HepG2 (cell line): ENCODE data around the gene CARS1. TPM values are rescaled to one million over a fixed set of nuclear protein-coding genes. Genes with fewer than 3 reads are reported as not detected.

ENCODE experiments used
- ATF1 ChIP-seq: IDR thresholded peaks from 2 replicates; pipeline ENCODE4 v1.6.1; 2016; ENCODE audit warnings: mild to moderate bottlenecking, control low read depth
- ATF5 ChIP-seq: sonication (generic); formaldehyde crosslinking; IDR thresholded peaks from 2 replicates; pipeline ENCODE4 v1.4.0; 2020; ENCODE audit warnings: mild to moderate bottlenecking, low read depth, missing genetic modification reagents
- BORCS8-MEF2B ChIP-seq: sonication (generic); formaldehyde crosslinking; IDR thresholded peaks from 2 replicates; pipeline ENCODE4 v1.8.0; 2022; ENCODE audit warnings: mild to moderate bottlenecking, missing genetic modification reagents
- CREB1 ChIP-seq, 2 experiments: fragments of 450-650 bp in 1 of 2; IDR thresholded peaks; 2 replicates each; pipeline ENCODE4 v1.6.1; 2016 to 2017; ENCODE audit warnings: control low read depth in 1 of 2, mild to moderate bottlenecking in 1 of 2, missing compliant biosample characterization in 1 of 2, missing genetic modification characterization in 1 of 2
- GLMP ChIP-seq: sonication (generic); formaldehyde crosslinking; IDR thresholded peaks from 2 replicates; pipeline ENCODE4 v1.9.0; 2021; ENCODE audit warnings: missing genetic modification reagents, mild to moderate bottlenecking, borderline replicate concordance
- HNRNPL ChIP-seq: fragments of 200-400 bp; formaldehyde crosslinking; IDR thresholded peaks from 2 replicates; pipeline ENCODE4 v1.6.1; 2017; ENCODE audit warnings: mild to moderate bottlenecking, low read depth, low read length
- HOXD1 ChIP-seq: sonication (generic); formaldehyde crosslinking; IDR thresholded peaks from 2 replicates; pipeline ENCODE4 v1.5.0; 2020; ENCODE audit warnings: missing genetic modification reagents
- IRX3 ChIP-seq: sonication (generic); formaldehyde crosslinking; IDR thresholded peaks from 2 replicates; pipeline ENCODE4 v1.8.1; 2023; ENCODE audit warnings: mild to moderate bottlenecking, low read depth, missing genetic modification reagents, borderline replicate concordance
- MEF2D ChIP-seq: sonication (generic); formaldehyde crosslinking; IDR thresholded peaks from 2 replicates; pipeline ENCODE4 v1.5.1; 2020; ENCODE audit warnings: mild to moderate bottlenecking, missing genetic modification reagents
- NFRKB ChIP-seq: fragments of 450-650 bp; IDR thresholded peaks from 2 replicates; pipeline ENCODE4 v1.6.1; 2017
- RBM39 ChIP-seq: fragments of 200-400 bp; formaldehyde crosslinking; IDR thresholded peaks from one replicate; pipeline ENCODE4 v1.6.1; 2018; ENCODE audit warnings: antibody characterized with exemption, mild to moderate bottlenecking, low read depth, low read length; ENCODE audit not compliant: poor library complexity, severe bottlenecking
- SYNCRIP ChIP-seq: fragments of 200-400 bp; formaldehyde crosslinking; IDR thresholded peaks from 2 replicates; pipeline ENCODE4 v1.6.1; 2018; ENCODE audit warnings: mild to moderate bottlenecking, low read depth, low read length; ENCODE audit not compliant: insufficient read depth
- TFDP2 ChIP-seq: sonication (generic); formaldehyde crosslinking; IDR thresholded peaks from 2 replicates; pipeline ENCODE4 v1.4.0; 2020; ENCODE audit warnings: missing genetic modification reagents
- TP53 ChIP-seq: sonication (generic); formaldehyde crosslinking; conservative IDR thresholded peaks from 2 replicates; pipeline ENCODE4 v1.4.0; 2020; ENCODE audit warnings: missing genetic modification reagents
- ZBTB42 ChIP-seq: sonication (generic); formaldehyde crosslinking; IDR thresholded peaks from 2 replicates; pipeline ENCODE4 v1.5.0; 2020; ENCODE audit warnings: mild to moderate bottlenecking, missing genetic modification reagents
- ZBTB8A ChIP-seq: sonication (generic); formaldehyde crosslinking; IDR thresholded peaks from 2 replicates; pipeline ENCODE4 v1.4.0; 2020; ENCODE audit warnings: mild to moderate bottlenecking, low read depth, missing genetic modification reagents, borderline replicate concordance
- ZFP37 ChIP-seq: sonication (generic); formaldehyde crosslinking; IDR thresholded peaks from 2 replicates; pipeline ENCODE4 v1.4.0; 2020; ENCODE audit warnings: missing genetic modification reagents, borderline replicate concordance
- ZFP90 ChIP-seq: sonication (generic); formaldehyde crosslinking; IDR thresholded peaks from 2 replicates; pipeline ENCODE4 v1.8.0; 2022; ENCODE audit warnings: missing genetic modification reagents, mild to moderate bottlenecking, inconsistent platforms, borderline replicate concordance
- ZNF296 ChIP-seq: sonication (generic); formaldehyde crosslinking; conservative IDR thresholded peaks from 2 replicates; pipeline ENCODE4 v1.5.0; 2020; ENCODE audit warnings: mild to moderate bottlenecking, missing genetic modification reagents
- ZNF335 ChIP-seq: sonication (generic); formaldehyde crosslinking; IDR thresholded peaks from 2 replicates; pipeline ENCODE4 v1.4.0; 2020; ENCODE audit warnings: missing genetic modification reagents
- ZNF432 ChIP-seq: sonication (generic); formaldehyde crosslinking; IDR thresholded peaks from 2 replicates; pipeline ENCODE4 v1.5.0; 2020; ENCODE audit warnings: missing genetic modification reagents, mild to moderate bottlenecking, borderline replicate concordance
- ZNF543 ChIP-seq: sonication (generic); formaldehyde crosslinking; IDR thresholded peaks from 2 replicates; pipeline ENCODE4 v1.4.0; 2020; ENCODE audit warnings: mild to moderate bottlenecking, missing genetic modification reagents
- ZNF550 ChIP-seq: sonication (generic); formaldehyde crosslinking; IDR thresholded peaks from 2 replicates; pipeline ENCODE4 v1.4.0; 2020; ENCODE audit warnings: mild to moderate bottlenecking, missing genetic modification reagents, borderline replicate concordance
- ZNF749 ChIP-seq: sonication (generic); formaldehyde crosslinking; IDR thresholded peaks from 2 replicates; pipeline ENCODE4 v1.8.0; 2022; ENCODE audit warnings: mild to moderate bottlenecking, missing genetic modification reagents, moderate library complexity, borderline replicate concordance
- ZNF788 ChIP-seq: sonication (generic); formaldehyde crosslinking; IDR thresholded peaks from 2 replicates; pipeline ENCODE4 v1.5.0; 2020; ENCODE audit warnings: mild to moderate bottlenecking, missing genetic modification reagents, borderline replicate concordance
- ZNF841 ChIP-seq: sonication (generic); formaldehyde crosslinking; IDR thresholded peaks from 2 replicates; pipeline ENCODE4 v1.8.1; 2023; ENCODE audit warnings: missing genetic modification reagents, borderline replicate concordance
- ZSCAN22 ChIP-seq: sonication (generic); formaldehyde crosslinking; IDR thresholded peaks from 2 replicates; pipeline ENCODE4 v1.4.0; 2020; ENCODE audit warnings: mild to moderate bottlenecking, missing genetic modification reagents
- ZZZ3 ChIP-seq: sonication (generic); formaldehyde crosslinking; IDR thresholded peaks from 2 replicates; pipeline ENCODE4 v1.4.0; 2020; ENCODE audit warnings: missing genetic modification reagents, mild to moderate bottlenecking, borderline replicate concordance
- polyA plus RNA-seq, 8 experiments: library from polyadenylated mRNA; depleted of rRNA in 3 of 8; stranded (reverse) in 7 of 8; unstranded in 1 of 8; fragments of >200 nt; fragmentation: Illumina TruSeq in 4 of 8; extraction: Trizol in 4 of 8; gene quantifications; 2 replicates each; pipeline versions ENCODE4 v1.2.1 to v1.2.3, GENCODE V29; 2011 to 2016; ENCODE audit warnings: low read depth in 4 of 8, missing spikeins in 1 of 8, mixed read lengths in 1 of 8; ENCODE audit not compliant: insufficient read depth in 1 of 8
- total RNA-seq, 5 experiments: library from RNA; depleted of rRNA; stranded (reverse); fragments of >200 nt; fragmentation: Illumina TruSeq; extraction: Trizol; gene quantifications; 2 replicates each; pipeline ENCODE4 v1.2.3, GENCODE V29; 2016; ENCODE audit warnings: low read depth in 1 of 5

CARS1 gene
- total and polyA plus RNA-seq, 2 of the 13 experiments (the other 11 are each of a cell fraction or from before 2014, with no cell fraction given): 33.8 to 47.0 TPM

GRCh38 chr11:2992234-2992996, 64.8 kb downstream of the CARS1 start, which contains the start of gene NAP1L4 (continued):
- no peak for TF ChIP-seq ATF5 (CRISPR knock-in tag)
- no peak for TF ChIP-seq SYNCRIP
- no peak for TF ChIP-seq ZNF296 (CRISPR knock-in tag)
- TF ChIP-seq ZZZ3: 0 out of 2 replicates have a peak, but pooled peaks have one; percentile 27
- no peak for TF ChIP-seq ZBTB42 (CRISPR knock-in tag)
- TF ChIP-seq ZFP90 (CRISPR knock-in tag): no peak
- TF ChIP-seq ZNF432 (CRISPR knock-in tag): no peak
- TF ChIP-seq HOXD1 (CRISPR knock-in tag): no peak
- TF ChIP-seq NFRKB: no peak
- no peak for TF ChIP-seq TP53 (CRISPR knock-in tag)
- peak; percentile 47; the same call in 1 of the 2 replicates for TF ChIP-seq BORCS8-MEF2B (CRISPR knock-in tag)
- peak; percentile 72 for TF ChIP-seq CREB1 (IDR thresholded peaks at IDR 0.05)
- no peak for TF ChIP-seq CREB1 (CRISPR knock-in tag; IDR thresholded peaks at IDR 0.05)
- TF ChIP-seq ATF1: no peak
- no peak for TF ChIP-seq ZNF749
- no peak for TF ChIP-seq ZNF841 (CRISPR knock-in tag)
- TF ChIP-seq ZNF543 (CRISPR knock-in tag): 0 out of 2 replicates have a peak, but pooled peaks have one; percentile 17
- 0 out of 2 replicates have a peak, but pooled peaks have one; percentile 48 for TF ChIP-seq ZBTB8A (CRISPR knock-in tag)
- peak; percentile 98 for TF ChIP-seq TFDP2 (CRISPR knock-in tag)
- no peak for TF ChIP-seq IRX3 (CRISPR knock-in tag)
- TF ChIP-seq RBM39: peak; percentile 42
- no peak for TF ChIP-seq GLMP (CRISPR knock-in tag)
- TF ChIP-seq ZSCAN22 (CRISPR knock-in tag): no peak
- TF ChIP-seq ZNF335 (CRISPR knock-in tag): no peak
- TF ChIP-seq MEF2D (CRISPR knock-in tag): no peak
- TF ChIP-seq ZNF550 (CRISPR knock-in tag): peak; percentile 78; the same call in 1 of the 2 replicates
- no peak for TF ChIP-seq ZFP37 (CRISPR knock-in tag)
- peak; percentile 62; the same call in 1 of the 2 replicates for TF ChIP-seq ZNF788 (CRISPR knock-in tag)
- TF ChIP-seq HNRNPL: peak; percentile 70; the same call in 1 of the 2 replicates
